ENCODE data around the gene KRTAP10-2. TPM values are rescaled to one million over a fixed set of nuclear protein-coding genes. Genes with fewer than 3 reads are reported as not detected.
"Not testable (repeated sequence)": the region's sequence is repeated elsewhere in the genome, so short reads cannot be mapped to it uniquely, and the experiment has no call there.

The KRTAP10-2 gene
- total RNA-seq, 1 experiment from 2014 or later, result not detected

GRCh38 chr21:44583089-44583799, 31.9 kb upstream of the KRTAP10-2 start:
- DNase-seq (ENCODE audit: low read depth), result no peak

GRCh38 chr21:44582055-44582454, 30.8 kb upstream of the KRTAP10-2 start:
- DNase-seq (ENCODE audit: low read depth), result peak; percentile 18

- no peak for DNase-seq (ENCODE audit: low read depth)
Observed at GRCh38 chr21:44581158-44581557, 29.9 kb upstream of the KRTAP10-2 start.

- DNase-seq (ENCODE audit: low read depth), result not testable (repeated sequence)
Observed at GRCh38 chr21:44580231-44580821, 29.0 kb upstream of the KRTAP10-2 start, which contains the start of gene KRTAP10-5. Gene KRTAP10-5, minus strand, starts transcription at chr21:44580604. Its CDS starts 26 bp downstream, at chr21:44580578.

GRCh38 chr21:44579833-44580144, 28.5 kb upstream of the KRTAP10-2 start:
- DNase-seq (ENCODE audit: low read depth), result no peak

GRCh38 chr21:44579056-44579832, 27.9 kb upstream of the KRTAP10-2 start:
- DNase-seq (ENCODE audit: low read depth), result no peak

GRCh38 chr21:44578371-44579055, 27.2 kb upstream of the KRTAP10-2 start:
- DNase-seq (ENCODE audit: low read depth), result no peak

- DNase-seq (ENCODE audit: low read depth), result no peak
Observed at GRCh38 chr21:44576025-44576420, 24.7 kb upstream of the KRTAP10-2 start.

- no peak for DNase-seq (ENCODE audit: low read depth)
Observed at GRCh38 chr21:44575307-44576024, 24.2 kb upstream of the KRTAP10-2 start.

GRCh38 chr21:44574457-44575306, 23.4 kb upstream of the KRTAP10-2 start:
- peak; percentile 23 for DNase-seq (ENCODE audit: low read depth)

- not testable (repeated sequence) for DNase-seq (ENCODE audit: low read depth)
Observed at GRCh38 chr21:44573630-44574456, 22.5 kb upstream of the KRTAP10-2 start, which contains the start of gene KRTAP10-4. Gene KRTAP10-4, plus strand, starts transcription at chr21:44573729. Its CDS starts 30 bp downstream, at chr21:44573759.

- DNase-seq (ENCODE audit: low read depth), result peak; percentile 35
Observed at GRCh38 chr21:44572959-44573583, 21.8 kb upstream of the KRTAP10-2 start.

- DNase-seq (ENCODE audit: low read depth), result no peak
Observed at GRCh38 chr21:44571844-44572782, 20.8 kb upstream of the KRTAP10-2 start.

- DNase-seq (ENCODE audit: low read depth), result no peak
Observed at GRCh38 chr21:44571296-44571695, 20.0 kb upstream of the KRTAP10-2 start.

- no peak for DNase-seq (ENCODE audit: low read depth)
Observed at GRCh38 chr21:44569861-44570517, 18.7 kb upstream of the KRTAP10-2 start.

- peak; percentile 16 for DNase-seq (ENCODE audit: low read depth)
Observed at GRCh38 chr21:44568667-44569556, 17.6 kb upstream of the KRTAP10-2 start.
